H9 (cell line): ENCODE results near the gene POLN. TPM values are rescaled to one million over a fixed set of nuclear protein-coding genes. Genes with fewer than 3 reads are reported as not detected.

Experiments
- DNase-seq: peaks from one replicate; pipeline ENCODE4 v3.0.0-alpha.2; 2017
- H2AFZ ChIP-seq: one replicate; pipeline ENCODE4 v1.6.1; 2013; ENCODE audit warnings: mild to moderate bottlenecking, low read length, control low read depth, moderate library complexity
- H2AK5ac ChIP-seq: 2 replicates; pipeline ENCODE4 v1.6.1; 2013; ENCODE audit warnings: low read length, control low read depth, mixed read lengths; ENCODE audit not compliant: insufficient read length
- H2BK120ac ChIP-seq: one replicate; pipeline ENCODE4 v1.6.1; 2013; ENCODE audit warnings: low read depth, mild to moderate bottlenecking, low read length, control low read depth, inconsistent platforms; ENCODE audit not compliant: poor library complexity, severe bottlenecking
- H2BK12ac ChIP-seq: 2 replicates; pipeline ENCODE4 v1.6.1; 2013; ENCODE audit warnings: low read length, control low read depth, mixed read lengths, low read depth; ENCODE audit not compliant: insufficient read length
- H2BK15ac ChIP-seq: 2 replicates; pipeline ENCODE4 v1.6.1; 2013; ENCODE audit warnings: low read depth, low read length, control low read depth
- H2BK20ac ChIP-seq: one replicate; pipeline ENCODE4 v1.6.1; 2013; ENCODE audit warnings: low read depth, mild to moderate bottlenecking, low read length, control low read depth, inconsistent platforms; ENCODE audit not compliant: poor library complexity, severe bottlenecking
- H2BK5ac ChIP-seq: 2 replicates; pipeline ENCODE4 v1.6.1; 2013; ENCODE audit warnings: low read length, control low read depth, mixed read lengths; ENCODE audit not compliant: insufficient read length
- H3K14ac ChIP-seq: 2 replicates; pipeline ENCODE4 v1.6.1; 2013; ENCODE audit warnings: low read length, control low read depth; ENCODE audit not compliant: insufficient read depth
- H3K18ac ChIP-seq: 2 replicates; pipeline ENCODE4 v1.6.1; 2013; ENCODE audit warnings: low read depth, mild to moderate bottlenecking, mixed read lengths, low read length, control low read depth; ENCODE audit not compliant: insufficient read length
- H3K23ac ChIP-seq: 2 replicates; pipeline ENCODE4 v1.6.1; 2013; ENCODE audit warnings: low read length, control low read depth, mixed read lengths, low read depth; ENCODE audit not compliant: insufficient read length
- H3K23me2 ChIP-seq: 2 replicates; pipeline ENCODE4 v1.6.1; 2013; ENCODE audit warnings: low read depth, mild to moderate bottlenecking, mixed read lengths, low read length, control low read depth; ENCODE audit not compliant: insufficient read length, poor library complexity, severe bottlenecking
- H3K27ac ChIP-seq: 2 replicates; pipeline ENCODE4 v1.5.1; 2013; ENCODE audit warnings: low read length, control low read depth, mixed read lengths, low read depth; ENCODE audit not compliant: insufficient read length
- H3K27me3 ChIP-seq: 2 replicates; pipeline ENCODE4 v1.6.1; 2013; ENCODE audit warnings: low read length, control low read depth, inconsistent platforms; ENCODE audit not compliant: insufficient read depth
- H3K4ac ChIP-seq: 2 replicates; pipeline ENCODE4 v1.6.1; 2013; ENCODE audit warnings: low read depth, mild to moderate bottlenecking, control low read depth, inconsistent platforms, low read length, moderate library complexity
- H3K4me1 ChIP-seq: 2 replicates; pipeline ENCODE4 v1.6.1; 2013; ENCODE audit warnings: low read length, control low read depth, inconsistent platforms; ENCODE audit not compliant: insufficient read depth
- H3K4me2 ChIP-seq: 2 replicates; pipeline ENCODE4 v1.6.1; 2013; ENCODE audit warnings: low read length, control low read depth, mixed read lengths; ENCODE audit not compliant: insufficient read length, insufficient read depth
- H3K56ac ChIP-seq: 2 replicates; pipeline ENCODE4 v1.6.1; 2013; ENCODE audit warnings: low read depth, mild to moderate bottlenecking, mixed read lengths, low read length, control low read depth; ENCODE audit not compliant: insufficient read length
- H3K79me1 ChIP-seq: 2 replicates; pipeline ENCODE4 v1.6.1; 2013; ENCODE audit warnings: low read depth, mild to moderate bottlenecking, moderate library complexity, low read length, control low read depth, inconsistent platforms; ENCODE audit not compliant: insufficient read depth, poor library complexity, severe bottlenecking
- H3K79me2 ChIP-seq: 2 replicates; pipeline ENCODE4 v1.6.1; 2013; ENCODE audit warnings: low read length, control low read depth, inconsistent platforms; ENCODE audit not compliant: insufficient read depth
- H3K9ac ChIP-seq: 2 replicates; pipeline ENCODE4 v1.6.1; 2013; ENCODE audit warnings: low read length, control low read depth, mixed read lengths; ENCODE audit not compliant: insufficient read length; ENCODE audit errors: extremely low read depth
- H3K9me3 ChIP-seq: one replicate; pipeline ENCODE4 v1.6.1; 2013; ENCODE audit warnings: low read depth, low read length, inconsistent platforms; ENCODE audit not compliant: control insufficient read depth
- H3T11ph ChIP-seq: one replicate; pipeline ENCODE4 v1.6.1; 2013; ENCODE audit warnings: mild to moderate bottlenecking, low read length, control low read depth, inconsistent platforms
- H4K20me1 ChIP-seq: one replicate; pipeline ENCODE4 v1.6.1; 2013; ENCODE audit not compliant: control insufficient read depth, insufficient read length, insufficient read depth
- H4K5ac ChIP-seq: 2 replicates; pipeline ENCODE4 v1.6.1; 2013; ENCODE audit warnings: low read depth, mild to moderate bottlenecking, mixed read lengths, low read length, control low read depth; ENCODE audit not compliant: insufficient read length
- H4K8ac ChIP-seq: replicated peaks from 2 replicates; pipeline ENCODE4 v1.6.1; 2013; ENCODE audit warnings: low read length, control low read depth, mixed read lengths, low read depth; ENCODE audit not compliant: insufficient read length
- H4K91ac ChIP-seq: 2 replicates; pipeline ENCODE4 v1.6.1; 2013; ENCODE audit warnings: low read depth, mild to moderate bottlenecking, moderate library complexity, mixed read lengths, low read length, control low read depth; ENCODE audit not compliant: insufficient read length
- H3K27ac Mint-ChIP-seq, 3 experiments: 2 replicates in 2 of 3; 3 replicates in 1 of 3; pipeline ENCODE4 v1.8.0; 2020 to 2021; ENCODE audit warnings: mixed read lengths in 3 of 3, mild to moderate bottlenecking in 1 of 3, moderate library complexity in 1 of 3
- H3K27me3 Mint-ChIP-seq: 2 replicates; pipeline ENCODE4 v1.8.0; 2021; ENCODE audit warnings: low read depth, mild to moderate bottlenecking, moderate library complexity, mixed read lengths
- H3K36me3 Mint-ChIP-seq, 3 experiments: 2 replicates in 2 of 3; 3 replicates in 1 of 3; pipeline ENCODE4 v1.8.0; 2020 to 2021; ENCODE audit warnings: low read depth in 3 of 3, mixed read lengths in 3 of 3; ENCODE audit not compliant: insufficient read depth in 1 of 3
- H3K4me1 Mint-ChIP-seq, 2 experiments: 2 replicates each; pipeline ENCODE4 v1.8.0; 2020; ENCODE audit warnings: mixed read lengths in 2 of 2
- H3K4me3 Mint-ChIP-seq, 2 experiments: 2 replicates in 1 of 2; 3 replicates in 1 of 2; pipeline ENCODE4 v1.8.0; 2020 to 2021; ENCODE audit warnings: mild to moderate bottlenecking in 2 of 2, mixed read lengths in 2 of 2, moderate library complexity in 1 of 2
- H3K9me3 Mint-ChIP-seq, 2 experiments: 2 replicates in 1 of 2; 3 replicates in 1 of 2; pipeline ENCODE4 v1.8.0; 2020; ENCODE audit warnings: mild to moderate bottlenecking in 2 of 2, mixed read lengths in 2 of 2, moderate library complexity in 1 of 2
- WGBS: extraction: QIAGEN DNeasy Blood & Tissue Kit; methylation state at CpG from one replicate; pipeline ENCODE4 v1.1.7; 2013; ENCODE audit warnings: missing lambda C conversion rate, low lambda C conversion rate, mixed read lengths; ENCODE audit not compliant: insufficient read length; ENCODE audit errors: extremely low coverage; 5-methylcytosine and 5-hydroxymethylcytosine counted together
- total RNA-seq: library from RNA; stranded (reverse); gene quantifications from 2 replicates; pipeline ENCODE4 v1.2.1, GENCODE V29; 2021
- TF ChIP-seq, protein P1 (sequence below): fragments of 200-600 bp; sonication (generic); conservative IDR thresholded peaks from 3 replicates; pipeline ENCODE4 v1.8.0; 2021; ENCODE audit warnings: antibody characterized with exemption, mild to moderate bottlenecking

The POLN gene
- total RNA-seq, 1 experiment from 2014 or later: 0.74 TPM

- Histone ChIP-seq H3K23ac (no peak overlapping the region), H2AFZ (no peak overlapping the region), H2BK5ac (no peak overlapping the region), H4K5ac (no peak overlapping the region), H3K27ac (no peak overlapping the region), H3K9ac (no peak overlapping the region), H4K8ac (no peak overlapping the region), H3K18ac (no peak overlapping the region), H2BK15ac (no peak overlapping the region), H2BK120ac (no peak overlapping the region), H3K79me2 (no peaks in the 10 kb centered on the region), H4K91ac (no peak overlapping the region), H3K14ac (no peak overlapping the region), H3K79me1 (no peaks in the 10 kb centered on the region), H2BK20ac (no peak overlapping the region), H4K20me1 (no peaks in the 10 kb centered on the region), H3K4ac (no peak overlapping the region), H3K56ac (no peak overlapping the region), H3T11ph (no peak overlapping the region), H3K4me2 (no peak overlapping the region), H2AK5ac (no peak overlapping the region), H3K9me3 (no peaks in the 10 kb centered on the region), H2BK12ac (no peak overlapping the region), H3K23me2 (no peaks in the 10 kb centered on the region), H3K27me3 (no peaks in the 10 kb centered on the region), H3K4me1 (no peaks in the 10 kb centered on the region)
- Mint-ChIP-seq H3K27ac (no peak overlapping the region; a peak in 1 of 7 replicates), H3K27me3 (peaks cover 7% of the 10 kb centered on the region), H3K4me3 (no peak overlapping the region), H3K4me1 (peaks cover 0 to 3% of the 10 kb centered on the region in 2 experiments; a peak in 1 of 4 replicates), H3K9me3 (no peaks in the 10 kb centered on the region), H3K36me3 (no peaks in the 10 kb centered on the region)
- TF ChIP-seq, protein P1, sequence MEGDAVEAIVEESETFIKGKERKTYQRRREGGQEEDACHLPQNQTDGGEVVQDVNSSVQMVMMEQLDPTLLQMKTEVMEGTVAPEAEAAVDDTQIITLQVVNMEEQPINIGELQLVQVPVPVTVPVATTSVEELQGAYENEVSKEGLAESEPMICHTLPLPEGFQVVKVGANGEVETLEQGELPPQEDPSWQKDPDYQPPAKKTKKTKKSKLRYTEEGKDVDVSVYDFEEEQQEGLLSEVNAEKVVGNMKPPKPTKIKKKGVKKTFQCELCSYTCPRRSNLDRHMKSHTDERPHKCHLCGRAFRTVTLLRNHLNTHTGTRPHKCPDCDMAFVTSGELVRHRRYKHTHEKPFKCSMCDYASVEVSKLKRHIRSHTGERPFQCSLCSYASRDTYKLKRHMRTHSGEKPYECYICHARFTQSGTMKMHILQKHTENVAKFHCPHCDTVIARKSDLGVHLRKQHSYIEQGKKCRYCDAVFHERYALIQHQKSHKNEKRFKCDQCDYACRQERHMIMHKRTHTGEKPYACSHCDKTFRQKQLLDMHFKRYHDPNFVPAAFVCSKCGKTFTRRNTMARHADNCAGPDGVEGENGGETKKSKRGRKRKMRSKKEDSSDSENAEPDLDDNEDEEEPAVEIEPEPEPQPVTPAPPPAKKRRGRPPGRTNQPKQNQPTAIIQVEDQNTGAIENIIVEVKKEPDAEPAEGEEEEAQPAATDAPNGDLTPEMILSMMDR: no peak
- no CpG with 5 or more reads among the region's 9 CpGs for WGBS
- DNase-seq: no peak
These were observed 163.3 kb downstream of the POLN start for GRCh38 chr4:2078584-2078983.
